Retina (tissue), 1 donor: ENCODE data around the gene OSBPL2.

Experiments used
- DNase-seq: peaks from one replicate; pipeline ENCODE4 v3.0.0-alpha.2; 2016

Gene OSBPL2

GRCh38 chr20:62287129-62287528, 48.8 kb downstream of the OSBPL2 start:
- no peak for DNase-seq

DNA sequence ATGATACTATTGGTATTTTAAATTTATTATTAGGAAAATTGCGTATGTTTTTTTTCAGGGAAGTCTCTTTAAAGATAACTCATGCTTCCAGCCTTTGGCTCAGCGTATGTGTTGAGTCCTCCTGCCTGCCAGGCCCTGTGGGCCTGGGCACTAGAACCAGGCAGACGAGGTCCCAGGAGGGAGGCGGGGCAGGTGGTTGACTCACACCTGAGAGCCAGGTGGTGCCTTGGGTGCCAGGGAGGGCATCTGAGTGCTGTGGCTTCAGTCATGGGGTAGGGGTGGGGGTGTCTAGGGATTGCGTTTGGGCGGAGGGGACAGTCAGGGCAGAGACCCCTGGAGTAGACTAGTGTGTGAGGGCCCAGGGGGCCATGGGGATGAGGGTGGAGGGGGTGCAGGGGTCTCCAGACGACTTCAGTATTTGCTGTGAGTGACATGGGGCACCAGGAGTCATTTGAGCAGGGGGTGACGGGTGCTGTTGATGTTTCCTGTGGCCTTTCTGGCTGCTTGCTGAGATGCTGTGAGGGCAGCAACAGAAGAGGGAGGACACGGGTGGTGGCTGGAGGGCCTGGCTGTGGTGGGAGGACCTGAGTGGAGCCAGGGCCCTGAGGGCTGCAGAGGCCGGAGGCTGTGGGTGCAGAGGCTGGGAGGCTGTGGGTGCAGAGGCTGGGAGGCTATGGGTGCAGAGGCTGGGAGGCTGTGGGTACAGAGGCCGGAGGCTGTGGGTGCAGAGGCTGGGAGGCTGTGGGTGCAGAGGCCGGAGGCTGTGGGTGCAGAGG, 49.6 kb downstream of the OSBPL2 start:
- DNase-seq, result no peak

GRCh38 chr20:62288535-62289105, 50.3 kb downstream of the OSBPL2 start:
- DNase-seq, result no peak

DNA sequence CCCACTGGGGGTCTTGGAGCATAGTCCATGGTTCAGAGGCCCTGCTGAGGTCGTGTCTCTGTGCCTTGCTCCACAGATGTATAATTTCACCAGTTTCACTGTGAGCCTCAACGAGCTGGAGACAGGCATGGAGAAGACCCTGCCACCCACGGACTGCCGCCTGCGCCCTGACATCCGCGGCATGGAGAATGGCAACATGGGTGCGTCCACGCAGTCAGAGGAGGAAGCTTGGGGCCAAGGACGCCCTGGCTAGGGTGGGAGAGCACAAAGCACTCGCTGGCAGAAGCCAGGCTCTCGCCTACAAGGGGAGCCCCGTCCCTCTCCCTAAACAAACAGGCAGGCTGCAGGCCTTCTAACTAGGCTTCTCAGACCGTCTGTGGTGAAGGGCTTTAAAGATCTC, 50.8 kb downstream of the OSBPL2 start:
- DNase-seq, result no peak

GRCh38 chr20:62289898-62290297, 51.6 kb downstream of the OSBPL2 start:
- DNase-seq, result no peak

DNA sequence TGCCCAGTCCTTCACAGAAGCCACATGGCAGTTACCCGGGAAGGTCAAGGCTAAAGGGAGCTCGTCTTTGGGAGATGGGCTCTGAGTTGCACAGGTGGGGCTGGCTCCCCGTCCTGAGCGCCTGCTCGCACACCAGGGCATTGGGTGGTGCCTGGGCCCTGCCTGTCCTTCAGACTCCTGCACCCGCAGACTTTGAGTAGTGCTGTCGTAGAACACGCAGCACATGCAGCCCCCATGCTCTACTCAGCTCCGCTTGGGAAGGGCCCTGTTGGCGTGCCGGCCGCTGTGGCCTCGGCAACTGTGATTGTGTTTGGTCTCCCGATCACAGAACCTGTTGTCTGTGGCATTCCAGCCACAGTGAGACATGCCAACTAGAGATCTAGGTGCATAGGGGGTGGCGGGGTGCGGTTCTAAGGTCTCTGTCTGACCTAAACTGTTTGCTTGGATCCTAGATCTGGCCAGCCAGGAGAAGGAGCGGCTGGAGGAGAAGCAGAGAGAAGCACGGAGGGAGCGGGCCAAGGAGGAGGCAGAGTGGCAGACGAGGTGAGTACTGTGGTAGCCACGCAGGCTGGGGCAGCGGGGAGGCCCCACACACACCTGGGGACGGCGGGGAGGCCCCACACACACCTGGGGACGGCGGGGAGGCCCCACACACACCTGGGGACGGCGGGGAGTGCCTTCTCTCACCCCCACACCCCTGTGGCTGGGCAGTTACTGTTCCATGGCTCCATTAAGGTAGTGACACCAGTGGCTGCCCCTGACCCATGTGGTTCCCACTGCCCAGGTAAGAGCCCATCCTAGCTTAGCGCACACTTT, 53.1 kb downstream of the OSBPL2 start:
- DNase-seq, result no peak

DNA sequence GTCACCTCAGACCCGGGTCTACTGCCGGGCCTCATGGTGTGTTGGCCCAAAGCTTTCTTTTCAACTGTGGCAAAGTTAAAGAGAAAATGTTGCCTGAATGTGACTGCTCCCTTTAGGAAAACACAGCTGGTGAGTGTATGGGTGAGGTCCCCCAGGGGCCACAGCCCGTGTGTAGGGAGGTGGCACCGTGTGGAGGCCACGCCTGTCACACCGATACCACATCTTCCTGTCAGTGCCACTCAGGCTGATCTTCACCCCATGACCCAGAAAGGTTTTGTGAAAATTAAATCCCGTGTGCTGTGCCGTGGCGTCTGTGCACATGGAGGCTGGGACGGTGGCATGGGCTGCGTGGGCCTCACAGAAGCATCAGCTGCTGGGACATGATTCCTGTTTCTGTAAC, 53.8 kb downstream of the OSBPL2 start:
- DNase-seq, result no peak

GRCh38 chr20:62293111-62293784, 54.9 kb downstream of the OSBPL2 start:
- DNase-seq, result peak; percentile 61

- DNase-seq, result no peak
These were observed 55.6 kb downstream of the OSBPL2 start for GRCh38 chr20:62293946-62294345.

GRCh38 chr20:62294516-62294915, 56.2 kb downstream of the OSBPL2 start:
- peak; percentile 44 for DNase-seq

GRCh38 chr20:62296724-62297448, 58.6 kb downstream of the OSBPL2 start:
- no peak for DNase-seq

GRCh38 chr20:62297449-62298227, 59.3 kb downstream of the OSBPL2 start:
- DNase-seq, result no peak

DNA sequence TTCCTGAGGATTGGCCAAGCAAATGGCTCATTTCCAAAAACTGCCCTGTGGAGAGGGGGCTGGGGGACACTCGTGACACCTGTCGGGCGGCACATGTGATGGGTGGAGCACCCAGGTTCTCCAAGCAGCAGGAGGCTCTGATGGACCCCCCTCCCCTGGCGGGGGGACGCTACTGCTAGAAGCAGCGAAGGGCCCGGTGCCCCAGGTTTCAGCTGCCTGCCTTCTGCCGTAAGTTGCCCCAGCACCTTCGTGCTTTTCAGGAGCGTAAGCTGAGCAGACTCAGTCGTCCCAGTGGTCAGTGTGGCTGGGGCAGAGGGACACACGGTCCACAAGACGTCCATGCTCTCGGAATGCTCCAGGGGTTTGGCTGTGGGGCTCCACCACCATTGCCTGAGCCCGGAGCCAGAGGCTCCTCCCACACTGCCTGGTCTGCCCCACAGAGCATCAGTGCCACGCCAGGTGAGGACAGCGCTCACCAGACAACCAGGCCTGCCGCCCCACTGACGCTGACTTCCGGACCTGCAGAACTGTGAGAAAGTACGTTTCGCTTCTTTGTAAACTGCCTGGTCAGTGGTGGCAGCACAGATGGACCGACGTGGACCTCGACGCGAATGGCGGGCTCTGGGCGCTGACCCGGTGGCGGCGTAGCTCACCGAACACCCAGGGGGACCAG, 60.4 kb downstream of the OSBPL2 start:
- DNase-seq, result no peak

- no peak for DNase-seq
These were observed 61.4 kb downstream of the OSBPL2 start for GRCh38 chr20:62299666-62300236.

GRCh38 chr20:62300319-62300718, 62.0 kb downstream of the OSBPL2 start:
- DNase-seq, result no peak

DNA sequence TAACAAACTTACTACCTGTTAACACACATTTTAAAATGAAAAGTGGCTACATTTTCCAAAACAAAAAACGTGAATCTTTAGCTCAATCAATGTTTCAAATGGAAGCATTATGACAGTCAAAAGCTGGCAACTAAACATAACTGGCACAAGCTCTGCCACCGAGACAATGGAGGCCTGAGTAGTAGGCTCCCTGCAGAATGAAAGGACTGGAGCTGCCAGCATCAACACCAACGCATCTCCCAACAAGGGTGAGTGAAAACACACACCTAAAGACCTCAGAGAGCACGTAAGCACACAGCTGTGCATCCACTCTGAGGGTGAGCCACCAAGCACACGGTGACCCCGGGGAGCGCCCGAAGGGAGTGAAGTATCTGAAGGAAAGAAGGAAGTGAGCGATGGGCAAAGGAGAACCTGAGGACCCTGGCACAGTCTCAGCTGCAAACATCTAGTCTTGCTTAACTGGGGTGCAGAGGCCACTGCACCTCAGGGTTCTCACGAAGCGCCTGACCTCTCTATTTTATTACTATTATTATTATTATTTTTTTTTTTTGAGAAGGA, 62.9 kb downstream of the OSBPL2 start:
- no peak for DNase-seq

DNA sequence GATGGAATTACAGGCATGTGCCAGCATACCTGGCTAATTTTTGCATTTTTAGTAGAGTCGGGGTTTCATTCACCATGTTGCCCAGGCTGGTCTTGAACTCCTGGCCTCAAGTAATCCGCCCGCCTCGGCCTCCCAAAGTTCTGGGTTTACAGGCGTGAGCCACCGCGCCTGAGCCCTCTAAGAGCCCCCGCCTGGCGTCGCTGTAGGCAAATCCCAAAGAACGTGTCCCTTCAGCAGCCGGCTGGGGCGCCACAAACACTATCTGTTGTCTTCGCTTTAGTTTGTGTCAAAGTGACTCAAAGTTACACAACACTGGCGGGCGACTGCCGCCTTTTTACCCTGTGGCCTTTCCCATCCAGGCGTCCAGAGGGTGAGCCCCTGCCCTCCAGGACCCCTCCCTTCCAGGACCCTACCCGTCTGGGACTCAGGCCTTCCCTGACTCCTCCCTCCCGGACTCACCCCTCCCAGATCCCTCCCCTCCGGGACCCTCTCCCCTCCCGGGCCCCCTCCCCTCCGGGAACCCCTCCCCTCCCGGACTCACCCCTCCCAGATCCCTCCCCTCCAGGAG, 63.5 kb downstream of the OSBPL2 start:
- DNase-seq, result peak; percentile 90

GRCh38 chr20:62302341-62303061, 64.2 kb downstream of the OSBPL2 start, which contains the start of gene ADRM1:
Gene ADRM1, plus strand, starts transcription at chr20:62302997. Its CDS starts 572 bp downstream, at chr20:62303569.
- peak; percentile 99 for DNase-seq

DNA sequence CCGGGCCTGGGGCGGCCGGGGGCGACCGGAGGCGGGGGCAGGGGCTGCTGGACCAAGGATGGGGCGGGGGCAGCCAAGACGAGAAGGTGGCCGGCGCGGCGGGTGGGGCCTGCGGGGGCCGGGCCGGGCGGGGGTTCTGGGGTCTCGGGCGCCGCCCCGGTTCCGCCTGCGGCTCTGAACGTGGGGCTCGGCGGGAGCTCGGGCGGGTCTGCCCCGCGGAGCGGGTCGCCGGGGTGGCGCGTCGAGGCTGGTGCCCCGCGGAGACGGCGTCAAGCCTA, 64.7 kb downstream of the OSBPL2 start:
- DNase-seq, result no peak
